ENCODE results near the gene IL1B.
"Not testable (repeated sequence)": the region's sequence is repeated elsewhere in the genome, so short reads cannot be mapped to it uniquely, and the experiment has no call there.

The IL1B gene

GRCh38 chr2:112876971-112877361 lies 40.4 kb upstream of the IL1B start:
- peak overlapping the region; percentile 80 for H3K27ac ChIP-seq (ENCODE audit: low read depth, low read length)
- H3K4me1 ChIP-seq (ENCODE audit: control insufficient read depth, insufficient read depth, low read length, unreplicated experiment): peaks cover 39% of the 10 kb centered on the region
- H3K79me2 ChIP-seq (ENCODE audit: control insufficient read depth, insufficient read depth, low read length, unreplicated experiment): no peaks in the 10 kb centered on the region
- no peaks in the 10 kb centered on the region for H3K36me3 ChIP-seq (ENCODE audit: insufficient read depth, low read length)
- no peaks in the 10 kb centered on the region for H3K27me3 ChIP-seq (ENCODE audit: insufficient read depth, low read length)
- no peak overlapping the region for H3K4me3 ChIP-seq (ENCODE audit: low read depth, low read length)
- no peak overlapping the region for H2AFZ ChIP-seq (ENCODE audit: low read length, unreplicated experiment)

GRCh38 chr2:112876257-112876970 lies 39.8 kb upstream of the IL1B start:
- peak overlapping the region; percentile 80 for H3K27ac ChIP-seq (ENCODE audit: low read depth, low read length)
- H3K36me3 ChIP-seq (ENCODE audit: insufficient read depth, low read length): no peaks in the 10 kb centered on the region
- no peaks in the 10 kb centered on the region for H3K27me3 ChIP-seq (ENCODE audit: insufficient read depth, low read length)
- H3K79me2 ChIP-seq (ENCODE audit: control insufficient read depth, insufficient read depth, low read length, unreplicated experiment): no peaks in the 10 kb centered on the region
- H2AFZ ChIP-seq (ENCODE audit: low read length, unreplicated experiment): no peak overlapping the region
- peaks cover 33% of the 10 kb centered on the region for H3K4me1 ChIP-seq (ENCODE audit: control insufficient read depth, insufficient read depth, low read length, unreplicated experiment)
- H3K4me3 ChIP-seq (ENCODE audit: low read depth, low read length): no peak overlapping the region

- Histone ChIP-seq H3K27me3 (ENCODE audit: insufficient read depth, low read length) (no peaks in the 10 kb centered on the region), H3K36me3 (ENCODE audit: insufficient read depth, low read length) (no peaks in the 10 kb centered on the region), H3K4me3 (ENCODE audit: low read depth, low read length) (no peak overlapping the region), H3K79me2 (ENCODE audit: control insufficient read depth, insufficient read depth, low read length, unreplicated experiment) (no peaks in the 10 kb centered on the region), H3K4me1 (ENCODE audit: control insufficient read depth, insufficient read depth, low read length, unreplicated experiment) (peaks cover 12% of the 10 kb centered on the region), H3K27ac (ENCODE audit: low read depth, low read length) (no peak overlapping the region), H2AFZ (ENCODE audit: low read length, unreplicated experiment) (no peak overlapping the region)
Observed at GRCh38 chr2:112870841-112871835, 34.6 kb upstream of the IL1B start.

- Histone ChIP-seq H3K27me3 (ENCODE audit: insufficient read depth, low read length) (no peaks in the 10 kb centered on the region), H3K36me3 (ENCODE audit: insufficient read depth, low read length) (no peaks in the 10 kb centered on the region), H3K79me2 (ENCODE audit: control insufficient read depth, insufficient read depth, low read length, unreplicated experiment) (no peaks in the 10 kb centered on the region), H3K27ac (ENCODE audit: low read depth, low read length) (no peak overlapping the region), H3K4me1 (ENCODE audit: control insufficient read depth, insufficient read depth, low read length, unreplicated experiment) (peaks cover 12% of the 10 kb centered on the region), H2AFZ (ENCODE audit: low read length, unreplicated experiment) (no peak overlapping the region), H3K4me3 (ENCODE audit: low read depth, low read length) (no peak overlapping the region)
Observed at GRCh38 chr2:112869258-112869842, 32.8 kb upstream of the IL1B start.

GRCh38 chr2:112867701-112868631 lies 31.4 kb upstream of the IL1B start:
- H3K36me3 ChIP-seq (ENCODE audit: insufficient read depth, low read length): no peaks in the 10 kb centered on the region
- no peak overlapping the region for H3K4me3 ChIP-seq (ENCODE audit: low read depth, low read length)
- H3K79me2 ChIP-seq (ENCODE audit: control insufficient read depth, insufficient read depth, low read length, unreplicated experiment): no peaks in the 10 kb centered on the region
- H3K27ac ChIP-seq (ENCODE audit: low read depth, low read length): no peak overlapping the region
- no peaks in the 10 kb centered on the region for H3K27me3 ChIP-seq (ENCODE audit: insufficient read depth, low read length)
- H3K4me1 ChIP-seq (ENCODE audit: control insufficient read depth, insufficient read depth, low read length, unreplicated experiment): peaks cover 12% of the 10 kb centered on the region
- H2AFZ ChIP-seq (ENCODE audit: low read length, unreplicated experiment): no peak overlapping the region

GRCh38 chr2:112866128-112866835 lies 29.7 kb upstream of the IL1B start:
- Histone ChIP-seq H2AFZ (ENCODE audit: low read length, unreplicated experiment) (no peak overlapping the region), H3K4me3 (ENCODE audit: low read depth, low read length) (no peak overlapping the region), H3K27me3 (ENCODE audit: insufficient read depth, low read length) (no peaks in the 10 kb centered on the region), H3K4me1 (ENCODE audit: control insufficient read depth, insufficient read depth, low read length, unreplicated experiment) (peaks cover 12% of the 10 kb centered on the region), H3K36me3 (ENCODE audit: insufficient read depth, low read length) (no peaks in the 10 kb centered on the region), H3K79me2 (ENCODE audit: control insufficient read depth, insufficient read depth, low read length, unreplicated experiment) (no peaks in the 10 kb centered on the region), H3K27ac (ENCODE audit: low read depth, low read length) (no peak overlapping the region)

GRCh38 chr2:112864072-112864471 lies 27.5 kb upstream of the IL1B start:
- Histone ChIP-seq H3K79me2 (ENCODE audit: control insufficient read depth, insufficient read depth, low read length, unreplicated experiment) (no peaks in the 10 kb centered on the region), H3K36me3 (ENCODE audit: insufficient read depth, low read length) (no peaks in the 10 kb centered on the region), H3K4me3 (ENCODE audit: low read depth, low read length) (no peak overlapping the region), H3K27ac (ENCODE audit: low read depth, low read length) (no peak overlapping the region), H3K4me1 (ENCODE audit: control insufficient read depth, insufficient read depth, low read length, unreplicated experiment) (peaks cover under 1% of the 10 kb centered on the region), H3K27me3 (ENCODE audit: insufficient read depth, low read length) (no peaks in the 10 kb centered on the region), H2AFZ (ENCODE audit: low read length, unreplicated experiment) (no peak overlapping the region)

- H2AFZ ChIP-seq (ENCODE audit: low read length, unreplicated experiment); H3K79me2 ChIP-seq (ENCODE audit: control insufficient read depth, insufficient read depth, low read length, unreplicated experiment); H3K4me3 ChIP-seq (ENCODE audit: low read depth, low read length); H3K27me3 ChIP-seq (ENCODE audit: insufficient read depth, low read length); H3K36me3 ChIP-seq (ENCODE audit: insufficient read depth, low read length); H3K4me1 ChIP-seq (ENCODE audit: control insufficient read depth, insufficient read depth, low read length, unreplicated experiment); H3K27ac ChIP-seq (ENCODE audit: low read depth, low read length): not testable (repeated sequence)
Observed at GRCh38 chr2:112859406-112860183, 23.0 kb upstream of the IL1B start.

GRCh38 chr2:112850588-112850987 lies 14.0 kb upstream of the IL1B start:
- Histone ChIP-seq H3K36me3 (ENCODE audit: insufficient read depth, low read length) (no peaks in the 10 kb centered on the region), H3K27ac (ENCODE audit: low read depth, low read length) (no peak overlapping the region), H3K27me3 (ENCODE audit: insufficient read depth, low read length) (no peaks in the 10 kb centered on the region), H2AFZ (ENCODE audit: low read length, unreplicated experiment) (no peak overlapping the region), H3K79me2 (ENCODE audit: control insufficient read depth, insufficient read depth, low read length, unreplicated experiment) (no peaks in the 10 kb centered on the region), H3K4me1 (ENCODE audit: control insufficient read depth, insufficient read depth, low read length, unreplicated experiment) (no peaks in the 10 kb centered on the region), H3K4me3 (ENCODE audit: low read depth, low read length) (no peak overlapping the region)

Data from ACC112 (cell line).